Measurements from ENCODE around the gene CTCFL. TPM values are rescaled to one million over a fixed set of nuclear protein-coding genes. Genes with fewer than 3 reads are reported as not detected.

Gene CTCFL
- total RNA-seq, 4 donors from 2014 or later: not detected

GRCh38 chr20:57460781-57461465 lies 64.0 kb downstream of the CTCFL start:
- Histone ChIP-seq H3K27me3 (no peaks in the 10 kb centered on the region), H3K4me1 (peaks cover 20 to 64% (median 51%) of the 10 kb centered on the region in 4 donors), H3K4me3 (no peak overlapping the region), H3K9me3 (no peaks in the 10 kb centered on the region), H3K36me3 (no peaks in the 10 kb centered on the region), H3K27ac (replicated peaks in 1 of 4) (peak overlapping the region in 1 of 4 donors; percentile 76)
- no peak for DNase-seq (ENCODE audit: extremely low spot score)
- TF ChIP-seq EP300 (IDR thresholded peaks at IDR 0.05) (no peak), POLR2AphosphoS5 (IDR thresholded peaks at IDR 0.05) (no peak), CTCF (IDR thresholded peaks at IDR 0.05) (no peak), POLR2A (IDR thresholded peaks at IDR 0.05; ENCODE audit: low read depth) (no peak)
- WGBS: 62% methylated on average over 2 of the region's 15 CpGs
- intact Hi-C loops (cut with DNase I): no loop called here

- no peak for DNase-seq (ENCODE audit: extremely low spot score)
- Histone ChIP-seq H3K27ac (replicated peaks in 1 of 4) (peak overlapping the region in 3 of 4 donors; percentile 71 to 76 (median 73)), H3K4me3 (no peak overlapping the region), H3K36me3 (no peaks in the 10 kb centered on the region), H3K9me3 (no peaks in the 10 kb centered on the region), H3K4me1 (peaks cover 20 to 60% (median 50%) of the 10 kb centered on the region in 4 donors), H3K27me3 (no peaks in the 10 kb centered on the region)
- no peak for TF ChIP-seq EP300 (IDR thresholded peaks at IDR 0.05)
- TF ChIP-seq POLR2AphosphoS5 (IDR thresholded peaks at IDR 0.05): no peak
- TF ChIP-seq POLR2A (IDR thresholded peaks at IDR 0.05; ENCODE audit: low read depth): no peak
- no peak for TF ChIP-seq CTCF (IDR thresholded peaks at IDR 0.05)
- 69% methylated on average over 5 of the region's 5 CpGs for WGBS
- intact Hi-C loops (cut with DNase I): no loop called here
Measured at GRCh38 chr20:57459897-57460296, 65.0 kb downstream of the CTCFL start.

- TF ChIP-seq EP300 (IDR thresholded peaks at IDR 0.05) (no peak), POLR2A (IDR thresholded peaks at IDR 0.05; ENCODE audit: low read depth) (no peak), POLR2AphosphoS5 (IDR thresholded peaks at IDR 0.05) (no peak), CTCF (IDR thresholded peaks at IDR 0.05) (no peak)
- H3K27ac ChIP-seq (replicated peaks in 1 of 4): peak overlapping the region; percentile 71 to 76 (median 73)
- WGBS: 71% methylated on average over 5 of the region's 5 CpGs
- no peak overlapping the region for H3K4me3 ChIP-seq
- intact Hi-C loops (cut with DNase I): no loop called here
- no peaks in the 10 kb centered on the region for H3K36me3 ChIP-seq
- H3K4me1 ChIP-seq: peaks cover 20 to 54% (median 45%) of the 10 kb centered on the region in 4 donors
- H3K27me3 ChIP-seq: no peaks in the 10 kb centered on the region
- H3K9me3 ChIP-seq: no peaks in the 10 kb centered on the region
- DNase-seq (ENCODE audit: extremely low spot score): no peak
Measured at GRCh38 chr20:57459278-57459677, 65.7 kb downstream of the CTCFL start.

GRCh38 chr20:57458400-57459160 lies 66.4 kb downstream of the CTCFL start:
- Histone ChIP-seq H3K27ac (replicated peaks in 1 of 4) (peak overlapping the region; percentile 71 to 76 (median 73)), H3K9me3 (no peaks in the 10 kb centered on the region), H3K4me3 (no peak overlapping the region), H3K36me3 (no peaks in the 10 kb centered on the region), H3K27me3 (no peaks in the 10 kb centered on the region), H3K4me1 (peaks cover 20 to 47% (median 38%) of the 10 kb centered on the region in 4 donors)
- TF ChIP-seq POLR2AphosphoS5 (IDR thresholded peaks at IDR 0.05) (peak; percentile 32 to 37), CTCF (IDR thresholded peaks at IDR 0.05) (no peak), POLR2A (IDR thresholded peaks at IDR 0.05; ENCODE audit: low read depth) (no peak), EP300 (IDR thresholded peaks at IDR 0.05) (no peak)
- intact Hi-C loops (cut with DNase I): no loop called here
- no peak for DNase-seq (ENCODE audit: extremely low spot score)
- WGBS: 67% methylated on average over 7 of the region's 7 CpGs

Measured in esophagus muscularis mucosa (tissue), 4 donors.